HG03432 (cell line): ENCODE measurements around the gene ERRFI1.

Source experiments
- ATAC-seq: cut with Tn5 transposase; IDR thresholded peaks from one replicate; pipeline ENCODE4 v1.9.1; 2021; ENCODE audit warnings: mild to moderate bottlenecking, moderate library complexity; ENCODE audit not compliant: unreplicated experiment

The ERRFI1 gene

DNA sequence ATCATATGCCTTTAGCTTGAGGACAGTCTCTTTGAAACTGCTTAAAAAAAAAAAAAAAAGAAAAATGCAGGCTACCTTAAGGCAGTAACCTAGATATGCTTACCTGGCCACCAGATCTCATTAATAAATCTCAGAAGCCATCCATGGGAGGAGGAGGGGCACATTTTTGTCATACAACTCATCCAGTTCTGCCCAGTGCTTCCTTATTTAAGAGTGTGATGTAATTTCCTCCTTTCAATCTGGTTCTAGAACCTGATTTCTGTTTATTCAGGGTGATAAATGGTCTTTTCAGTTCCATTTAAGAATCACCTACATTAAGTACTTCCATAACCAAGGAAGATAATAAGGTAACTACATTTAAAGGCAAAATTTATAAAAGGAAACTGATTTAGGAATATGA, 6.1 kb downstream of the ERRFI1 start:
- ATAC-seq, result no peak

GRCh38 chr1:8019229-8019620, 6.9 kb downstream of the ERRFI1 start:
- ATAC-seq, result no peak

GRCh38 chr1:8018492-8019228, 7.4 kb downstream of the ERRFI1 start:
- no peak for ATAC-seq

DNA sequence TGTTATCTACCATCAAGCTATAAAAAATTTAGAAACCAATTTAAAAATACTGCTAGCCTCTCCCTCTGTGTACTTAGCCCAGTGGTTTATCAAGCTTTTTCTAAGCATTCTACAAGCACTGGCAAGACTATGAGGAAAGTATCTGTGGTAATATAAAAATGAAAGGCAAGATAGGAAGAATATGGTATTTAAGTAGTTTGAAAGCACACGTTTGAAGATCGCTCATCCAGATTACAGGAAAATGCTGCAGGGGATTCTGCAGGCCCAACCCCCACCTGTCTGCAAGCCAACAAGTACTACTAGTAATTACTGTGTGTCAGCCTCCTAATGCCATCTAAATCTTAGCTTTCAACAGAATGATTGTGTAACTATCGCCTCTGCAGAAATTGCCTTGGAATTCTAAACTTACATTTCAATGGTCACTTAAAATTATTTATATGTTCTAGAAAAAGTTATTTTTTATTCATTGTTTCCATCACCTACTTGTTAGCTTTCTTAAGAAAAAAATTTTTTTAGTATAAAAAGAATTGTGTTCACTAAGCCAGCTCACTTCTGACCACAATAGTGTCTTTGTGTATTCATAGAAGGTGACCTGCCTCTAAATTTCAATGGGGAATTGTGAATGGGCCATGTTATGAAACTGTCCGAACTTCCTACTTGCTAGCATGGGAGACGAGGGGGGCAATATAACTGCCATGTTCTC, 8.5 kb downstream of the ERRFI1 start:
- ATAC-seq, result no peak

GRCh38 chr1:8016895-8017241, 9.2 kb downstream of the ERRFI1 start:
- ATAC-seq, result no peak

DNA sequence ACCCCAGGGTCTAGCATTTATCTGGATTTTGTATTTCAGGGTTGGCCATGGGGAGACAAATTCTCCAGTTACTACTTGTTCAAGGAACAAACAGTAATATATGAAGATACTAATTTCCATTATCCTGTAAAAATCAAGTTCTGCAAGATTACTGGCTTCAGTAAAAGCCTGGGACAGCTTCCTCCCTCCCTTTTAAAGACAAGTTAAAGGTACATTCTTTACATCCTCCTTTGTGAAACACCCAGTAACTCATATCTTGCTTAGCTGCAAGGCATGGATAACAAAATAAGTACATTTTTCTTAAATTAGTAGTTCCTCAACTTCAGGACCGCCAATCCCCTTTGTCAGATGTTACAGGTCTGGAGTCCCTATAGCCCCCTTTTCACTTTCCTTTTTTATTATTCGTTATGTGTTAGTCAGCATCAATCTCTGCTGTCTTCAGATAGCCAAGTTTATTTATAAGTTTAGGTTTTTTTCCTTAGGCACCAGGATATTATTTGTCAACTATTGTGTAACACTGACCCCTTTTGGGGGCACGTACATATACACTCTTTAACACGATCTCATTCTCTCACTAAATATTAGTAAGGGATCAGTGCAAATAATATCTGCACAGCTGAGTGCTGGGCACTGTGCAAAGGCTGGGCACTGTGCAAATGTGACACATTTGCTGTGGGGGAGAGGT, 9.8 kb downstream of the ERRFI1 start:
- ATAC-seq, result no peak

GRCh38 chr1:8015809-8016165, 10.3 kb downstream of the ERRFI1 start:
- no peak for ATAC-seq

GRCh38 chr1:8015036-8015808, 10.9 kb downstream of the ERRFI1 start:
- no peak for ATAC-seq

DNA sequence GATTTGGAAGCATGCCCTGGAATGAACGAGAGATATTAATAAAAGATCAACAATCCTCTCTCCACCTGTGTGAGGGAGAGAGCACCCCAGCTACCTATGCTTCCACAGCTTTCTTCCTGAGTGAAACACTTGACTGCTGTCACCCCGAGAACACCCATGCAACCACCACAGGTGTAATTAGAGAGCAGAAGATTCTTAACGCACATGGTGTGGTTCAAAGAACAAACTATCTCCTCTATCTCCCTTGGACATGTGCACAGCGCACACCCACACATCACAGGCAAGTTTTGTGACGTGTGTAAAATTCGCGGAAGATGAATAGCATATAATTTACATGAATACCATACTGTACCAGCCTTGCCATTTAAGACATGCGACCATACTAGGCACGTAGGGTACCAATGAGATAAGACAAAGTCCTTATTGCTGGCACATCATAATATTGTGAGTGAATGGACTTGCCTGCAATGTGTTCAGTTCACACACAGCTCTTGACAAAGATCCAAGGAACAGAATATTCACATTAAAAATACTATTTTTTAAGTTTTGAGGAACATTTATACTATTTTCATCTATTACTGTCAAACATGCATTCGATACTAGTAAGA, 11.6 kb downstream of the ERRFI1 start:
- no peak for ATAC-seq

DNA sequence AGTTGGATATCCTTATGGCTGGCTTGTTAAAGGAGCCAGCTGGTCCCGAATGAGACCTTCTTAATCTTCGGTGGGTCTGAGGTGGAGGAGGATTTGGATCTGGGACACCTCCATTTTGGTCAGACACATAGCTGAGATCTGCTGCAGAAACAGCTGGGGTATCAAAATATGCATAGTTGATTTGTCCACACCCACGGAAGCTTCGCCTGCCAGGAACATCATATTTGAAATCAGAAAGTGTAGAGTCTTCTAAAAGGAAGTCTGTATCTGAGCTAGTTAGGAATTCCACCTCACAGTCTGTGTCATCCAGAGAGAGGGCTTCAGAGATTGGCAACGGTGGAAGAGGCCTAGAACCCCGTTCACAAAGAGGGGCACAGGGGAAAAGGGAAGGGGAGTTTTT, 12.3 kb downstream of the ERRFI1 start:
- no peak for ATAC-seq

GRCh38 chr1:8013399-8013798, 12.7 kb downstream of the ERRFI1 start:
- no peak for ATAC-seq

GRCh38 chr1:8012955-8013354, 13.2 kb downstream of the ERRFI1 start:
- ATAC-seq, result no peak

- ATAC-seq, result no peak
Measured at GRCh38 chr1:8011923-8012858, 13.9 kb downstream of the ERRFI1 start.

- no peak for ATAC-seq
Measured at GRCh38 chr1:8011016-8011415, 15.1 kb downstream of the ERRFI1 start.

DNA sequence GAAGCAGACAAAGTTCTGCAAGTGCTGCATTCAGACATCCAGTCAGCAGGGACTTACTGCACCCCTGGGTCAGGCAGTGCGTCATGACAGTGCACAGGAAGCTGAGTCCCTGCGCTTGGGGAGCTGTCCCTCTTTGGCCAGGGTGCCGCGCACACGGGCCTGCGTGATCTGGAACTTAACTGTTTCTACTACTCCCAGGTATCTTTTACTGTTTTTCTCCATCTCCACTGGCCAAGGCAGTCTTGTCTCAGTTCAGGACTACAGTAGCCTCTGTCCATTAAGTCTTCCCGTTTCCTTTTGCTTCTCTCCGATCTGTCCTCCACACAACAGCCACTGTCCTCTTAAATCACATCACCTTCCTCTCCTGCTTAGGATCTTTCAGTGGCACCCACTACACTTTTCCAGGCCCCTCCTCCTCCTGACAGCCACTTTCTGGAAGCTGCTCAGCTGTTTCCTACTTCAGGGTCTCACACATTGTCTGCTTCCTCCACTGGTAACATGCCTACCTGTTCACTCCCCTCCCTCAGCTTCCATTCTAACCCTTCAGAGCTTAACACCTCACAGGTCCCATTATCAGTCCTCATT, 15.9 kb downstream of the ERRFI1 start:
- ATAC-seq, result no peak

DNA sequence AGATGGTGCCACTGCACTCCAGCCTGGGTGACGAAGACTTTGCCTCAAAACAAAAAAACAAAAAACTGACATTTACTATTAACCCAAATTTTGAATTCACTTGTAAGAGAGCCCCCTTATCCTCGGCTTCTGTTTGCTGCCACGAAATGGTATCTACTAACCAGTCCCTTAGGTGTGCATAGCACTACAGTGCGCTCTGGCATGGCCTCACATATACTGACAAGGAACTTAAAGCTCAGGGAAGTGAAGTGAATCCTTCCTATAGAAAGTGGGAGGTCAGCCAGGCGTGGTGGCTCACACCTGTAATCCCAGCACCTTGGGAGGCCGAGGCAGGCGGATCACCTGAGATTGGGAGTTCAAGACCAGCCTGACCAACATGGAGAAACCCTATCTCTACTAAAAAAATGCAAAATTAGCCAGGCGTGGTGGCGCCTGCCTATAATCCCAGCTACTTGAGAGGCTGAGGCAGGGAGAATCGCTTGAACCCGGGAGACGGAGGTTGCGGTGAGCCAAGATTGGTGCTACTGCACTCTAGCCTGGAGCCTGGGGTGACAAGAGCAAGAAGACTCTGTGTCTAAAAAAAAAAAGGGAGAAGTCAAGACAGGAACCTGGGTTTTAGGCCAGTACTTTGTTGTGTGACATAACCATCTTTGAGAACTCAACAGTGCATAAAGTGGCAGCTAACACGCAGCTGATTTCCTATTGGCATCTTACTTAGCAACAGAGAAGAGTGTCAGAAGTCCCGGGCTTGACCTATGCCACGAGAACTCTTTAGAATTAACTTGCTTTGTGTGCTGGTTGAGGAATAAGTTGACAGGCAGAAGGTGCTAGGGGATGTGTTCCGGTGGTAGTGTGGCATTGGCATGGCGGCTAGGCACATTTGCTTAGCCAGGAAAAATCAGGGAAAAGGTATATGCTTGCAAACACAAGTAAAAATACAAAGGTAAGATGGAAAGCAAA, 16.8 kb downstream of the ERRFI1 start:
- no peak for ATAC-seq

DNA sequence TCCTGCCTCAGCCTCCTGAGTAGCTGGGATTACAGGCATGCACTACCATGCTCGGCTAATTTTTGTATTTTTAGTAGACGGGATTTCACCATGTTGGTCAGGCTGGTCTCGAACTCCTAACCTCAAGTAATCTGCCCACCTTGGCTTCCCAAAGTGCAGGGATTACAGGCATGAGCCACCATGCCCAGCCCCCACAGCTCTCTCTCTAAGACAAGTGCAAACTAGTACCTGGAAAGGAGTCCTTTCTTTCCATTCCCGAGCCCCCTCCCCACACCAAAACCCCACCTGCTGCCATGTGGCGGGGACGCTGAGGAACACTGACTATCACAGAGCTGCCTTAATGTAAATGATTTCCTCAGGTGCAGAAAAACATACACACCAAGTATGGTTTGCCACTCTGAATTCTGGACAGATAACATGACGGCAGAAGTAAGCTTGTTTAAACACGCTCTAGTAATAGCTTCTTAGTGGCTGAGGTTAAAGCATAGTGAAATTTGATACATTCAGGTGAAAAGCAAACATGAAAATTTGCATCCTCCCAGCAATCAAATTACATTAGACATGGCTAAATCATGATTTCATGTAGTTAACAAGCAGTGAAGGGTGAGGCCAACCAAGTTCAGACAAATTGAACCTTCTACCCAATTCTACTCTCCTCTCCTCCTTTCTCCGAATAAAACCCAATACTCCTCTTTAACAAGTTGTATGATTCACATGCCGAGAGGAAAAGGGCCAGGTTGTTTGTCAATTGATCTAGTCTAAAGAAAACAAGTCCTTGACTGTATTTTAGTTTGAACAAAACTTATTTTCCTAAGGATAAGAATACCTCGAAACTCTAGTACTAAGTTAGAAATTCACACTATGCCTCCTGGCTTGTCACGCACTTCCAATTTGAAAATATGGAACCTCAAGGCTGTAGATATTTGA, 19.8 kb downstream of the ERRFI1 start:
- ATAC-seq, result no peak
